ENCODE data around the gene BOC. TPM values are rescaled to one million over a fixed set of nuclear protein-coding genes. Genes with fewer than 3 reads are reported as not detected.
A peak's percentile ranks its signal among the peaks of the same experiment; 100 is the strongest.

BOC gene
- total RNA-seq, 1 donor from 2014 or later = 130 TPM

GRCh38 chr3:113247068-113247467, 35.7 kb downstream of the BOC start:
- peak overlapping the region; percentile 10 for H3K4me3 Mint-ChIP-seq
- TF ChIP-seq, protein P1, sequence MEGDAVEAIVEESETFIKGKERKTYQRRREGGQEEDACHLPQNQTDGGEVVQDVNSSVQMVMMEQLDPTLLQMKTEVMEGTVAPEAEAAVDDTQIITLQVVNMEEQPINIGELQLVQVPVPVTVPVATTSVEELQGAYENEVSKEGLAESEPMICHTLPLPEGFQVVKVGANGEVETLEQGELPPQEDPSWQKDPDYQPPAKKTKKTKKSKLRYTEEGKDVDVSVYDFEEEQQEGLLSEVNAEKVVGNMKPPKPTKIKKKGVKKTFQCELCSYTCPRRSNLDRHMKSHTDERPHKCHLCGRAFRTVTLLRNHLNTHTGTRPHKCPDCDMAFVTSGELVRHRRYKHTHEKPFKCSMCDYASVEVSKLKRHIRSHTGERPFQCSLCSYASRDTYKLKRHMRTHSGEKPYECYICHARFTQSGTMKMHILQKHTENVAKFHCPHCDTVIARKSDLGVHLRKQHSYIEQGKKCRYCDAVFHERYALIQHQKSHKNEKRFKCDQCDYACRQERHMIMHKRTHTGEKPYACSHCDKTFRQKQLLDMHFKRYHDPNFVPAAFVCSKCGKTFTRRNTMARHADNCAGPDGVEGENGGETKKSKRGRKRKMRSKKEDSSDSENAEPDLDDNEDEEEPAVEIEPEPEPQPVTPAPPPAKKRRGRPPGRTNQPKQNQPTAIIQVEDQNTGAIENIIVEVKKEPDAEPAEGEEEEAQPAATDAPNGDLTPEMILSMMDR (conservative IDR thresholded peaks at IDR 0.05) = no peak
- peak overlapping the region; percentile 53 for H3K27ac Mint-ChIP-seq (ENCODE audit: unreplicated experiment)
- no peak for DNase-seq (ENCODE audit: low read depth, low spot score)
- H3K4me1 Mint-ChIP-seq = peaks cover 65% of the 10 kb centered on the region
- H3K27me3 Mint-ChIP-seq (ENCODE audit: low read depth) = no peaks in the 10 kb centered on the region
- H3K9me3 Mint-ChIP-seq = no peaks in the 10 kb centered on the region
- peaks cover 18% of the 10 kb centered on the region for H3K36me3 Mint-ChIP-seq (ENCODE audit: low read depth)

DNA sequence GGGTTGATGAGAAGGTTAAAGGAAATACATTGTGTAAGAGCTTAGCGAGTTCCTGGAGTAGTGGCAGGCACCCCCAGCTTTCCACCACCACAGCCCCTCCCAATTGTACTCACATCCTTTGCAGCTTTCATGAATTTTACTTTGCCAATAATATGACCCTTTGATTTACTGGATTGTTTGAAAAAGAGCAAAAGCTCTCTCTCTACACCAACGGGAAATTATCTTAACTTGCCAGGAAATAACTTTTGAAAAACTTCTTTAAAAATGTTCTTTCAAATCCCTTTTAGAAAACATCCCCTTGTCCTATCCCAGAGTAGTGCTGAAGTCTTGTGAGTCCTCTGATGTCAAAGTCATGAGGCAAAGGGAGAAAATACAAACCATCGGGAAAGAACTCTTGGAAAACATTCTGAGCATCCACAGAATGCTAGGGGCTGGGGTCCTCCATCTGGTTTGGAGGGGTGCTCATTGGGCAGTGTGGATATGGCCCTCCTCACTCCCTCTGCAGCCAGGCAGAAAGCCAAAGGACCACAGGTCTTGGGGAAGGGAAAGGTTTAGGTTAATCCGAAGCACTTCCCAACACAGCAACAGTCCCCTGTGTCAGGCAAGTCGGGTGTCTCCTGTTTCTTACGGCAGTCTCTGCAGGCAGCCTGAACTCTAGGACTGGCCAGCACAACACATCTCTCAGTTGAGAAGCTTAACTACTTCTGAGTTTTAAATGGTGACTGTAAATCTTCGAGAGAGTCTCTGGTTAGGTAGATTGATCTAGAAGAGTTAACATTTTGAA, 36.5 kb downstream of the BOC start:
- Mint-ChIP-seq H3K9me3 (no peaks in the 10 kb centered on the region), H3K4me1 (peaks cover 57% of the 10 kb centered on the region), H3K27me3 (ENCODE audit: low read depth) (no peaks in the 10 kb centered on the region), H3K27ac (ENCODE audit: unreplicated experiment) (peak overlapping the region; percentile 28), H3K4me3 (no peak overlapping the region), H3K36me3 (ENCODE audit: low read depth) (peaks cover 20% of the 10 kb centered on the region)
- DNase-seq (ENCODE audit: low read depth, low spot score) = no peak
- TF ChIP-seq, protein P1 (conservative IDR thresholded peaks at IDR 0.05) = no peak

DNA sequence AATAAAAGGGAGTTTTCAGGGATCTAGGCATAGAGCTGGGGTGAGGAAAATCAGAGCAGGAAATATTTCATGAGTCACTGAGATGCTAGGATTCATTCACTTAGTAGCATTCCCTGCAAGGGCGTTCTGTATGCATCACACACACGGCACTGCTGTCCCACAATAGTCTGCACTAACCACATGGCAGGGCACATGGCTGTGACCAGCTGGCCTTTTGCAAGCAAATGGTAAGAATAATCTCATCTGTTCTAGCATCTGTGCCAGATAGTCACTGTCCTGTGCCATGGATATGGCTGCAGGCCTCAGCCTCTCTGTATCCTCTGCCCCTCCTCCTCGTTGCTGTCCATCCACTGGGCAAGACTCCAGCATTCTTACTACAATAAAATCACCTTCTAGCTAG, 37.8 kb downstream of the BOC start:
- Mint-ChIP-seq H3K4me3 (no peak overlapping the region), H3K4me1 (peaks cover 55% of the 10 kb centered on the region), H3K9me3 (no peaks in the 10 kb centered on the region), H3K27ac (ENCODE audit: unreplicated experiment) (peak overlapping the region; percentile 91), H3K36me3 (ENCODE audit: low read depth) (peaks cover 22% of the 10 kb centered on the region), H3K27me3 (ENCODE audit: low read depth) (no peaks in the 10 kb centered on the region)
- TF ChIP-seq, protein P1 (conservative IDR thresholded peaks at IDR 0.05) = no peak
- DNase-seq (ENCODE audit: low read depth, low spot score) = no peak

DNA sequence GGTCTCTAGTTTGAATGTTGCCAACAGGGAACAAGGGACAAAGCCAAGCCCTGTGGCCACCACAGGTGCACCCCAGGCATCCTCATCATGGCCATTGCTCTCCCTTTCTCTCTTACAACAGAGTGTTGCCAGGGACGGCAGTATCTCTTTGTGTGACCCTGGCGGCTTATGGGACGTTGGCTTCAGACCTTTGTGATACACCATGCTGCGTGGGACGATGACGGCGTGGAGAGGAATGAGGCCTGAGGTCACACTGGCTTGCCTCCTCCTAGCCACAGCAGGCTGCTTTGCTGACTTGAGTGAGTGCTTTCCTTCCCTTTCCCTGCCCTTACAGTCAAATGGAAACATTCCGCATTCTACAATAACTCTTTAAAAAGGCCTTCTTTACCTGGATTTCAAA, 38.2 kb downstream of the BOC start:
- no peak for DNase-seq (ENCODE audit: low read depth, low spot score)
- Mint-ChIP-seq H3K27me3 (ENCODE audit: low read depth) (no peaks in the 10 kb centered on the region), H3K36me3 (ENCODE audit: low read depth) (peaks cover 26% of the 10 kb centered on the region), H3K27ac (ENCODE audit: unreplicated experiment) (peak overlapping the region; percentile 52), H3K4me3 (no peak overlapping the region), H3K4me1 (peaks cover 55% of the 10 kb centered on the region), H3K9me3 (no peaks in the 10 kb centered on the region)
- TF ChIP-seq, protein P1 (conservative IDR thresholded peaks at IDR 0.05) = no peak

DNA sequence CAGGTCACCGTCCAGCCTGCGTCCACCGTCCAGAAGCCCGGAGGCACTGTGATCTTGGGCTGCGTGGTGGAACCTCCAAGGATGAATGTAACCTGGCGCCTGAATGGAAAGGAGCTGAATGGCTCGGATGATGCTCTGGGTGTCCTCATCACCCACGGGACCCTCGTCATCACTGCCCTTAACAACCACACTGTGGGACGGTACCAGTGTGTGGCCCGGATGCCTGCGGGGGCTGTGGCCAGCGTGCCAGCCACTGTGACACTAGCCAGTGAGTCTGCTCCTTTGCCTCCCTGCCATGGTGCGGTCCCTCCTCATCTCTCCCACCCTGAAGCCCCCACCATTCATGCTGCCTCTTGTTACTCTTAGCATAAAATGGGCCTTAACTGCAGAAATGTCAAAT, 39.2 kb downstream of the BOC start:
- no peak for DNase-seq (ENCODE audit: low read depth, low spot score)
- H3K36me3 Mint-ChIP-seq (ENCODE audit: low read depth) = peaks cover 28% of the 10 kb centered on the region
- H3K27ac Mint-ChIP-seq (ENCODE audit: unreplicated experiment) = no peak overlapping the region
- no peaks in the 10 kb centered on the region for H3K9me3 Mint-ChIP-seq
- no peak overlapping the region for H3K4me3 Mint-ChIP-seq
- H3K27me3 Mint-ChIP-seq (ENCODE audit: low read depth) = no peaks in the 10 kb centered on the region
- TF ChIP-seq, protein P1 (conservative IDR thresholded peaks at IDR 0.05) = no peak
- H3K4me1 Mint-ChIP-seq = peaks cover 54% of the 10 kb centered on the region

Data from neural crest cell (in vitro differentiated cells).